Immature natural killer cell (primary cell): ENCODE data around the gene OTOP2. TPM values are rescaled to one million over a fixed set of nuclear protein-coding genes. Genes with fewer than 3 reads are reported as not detected.
"Not testable (repeated sequence)": the region's sequence is repeated elsewhere in the genome, so short reads cannot be mapped to it uniquely, and the experiment has no call there.

ENCODE experiments used
- DNase-seq, 3 donors: peaks; one replicate each; pipeline ENCODE4 v3.0.0; 2022; ENCODE audit warnings: mixed read lengths in 1 of 3
- H3K27ac Mint-ChIP-seq, 6 donors: one replicate each; pipeline ENCODE4 v1.8.0; 2020; ENCODE audit warnings: mixed read lengths in 6 of 6, mild to moderate bottlenecking in 5 of 6, inconsistent platforms in 4 of 6, moderate library complexity in 3 of 6
- H3K27me3 Mint-ChIP-seq, 3 donors: one replicate each; pipeline ENCODE4 v1.8.0; 2020 to 2021; ENCODE audit warnings: low read depth in 3 of 3, mild to moderate bottlenecking in 3 of 3, mixed read lengths in 3 of 3, moderate library complexity in 3 of 3, inconsistent platforms in 1 of 3
- H3K36me3 Mint-ChIP-seq, 3 donors: one replicate each; pipeline ENCODE4 v1.8.0; 2020; ENCODE audit warnings: mixed read lengths in 3 of 3, inconsistent platforms in 2 of 3, mild to moderate bottlenecking in 2 of 3
- H3K4me1 Mint-ChIP-seq, 2 donors: one replicate each; pipeline ENCODE4 v1.8.0; 2020; ENCODE audit warnings: inconsistent platforms in 2 of 2, mild to moderate bottlenecking in 2 of 2, mixed read lengths in 2 of 2, moderate library complexity in 1 of 2
- H3K4me3 Mint-ChIP-seq, 5 donors: one replicate each; pipeline ENCODE4 v1.8.0; 2020; ENCODE audit warnings: mild to moderate bottlenecking in 5 of 5, mixed read lengths in 5 of 5, inconsistent platforms in 3 of 5, moderate library complexity in 3 of 5
- H3K9me3 Mint-ChIP-seq, 6 donors: one replicate each; pipeline ENCODE4 v1.8.0; 2020; ENCODE audit warnings: mild to moderate bottlenecking in 6 of 6, mixed read lengths in 6 of 6, inconsistent platforms in 4 of 6, moderate library complexity in 3 of 6
- polyA plus RNA-seq, 3 donors: library from polyadenylated mRNA; unstranded; fragments of 300-500 nt; fragmentation: Illumina TruSeq; gene quantifications; one replicate each; pipeline ENCODE4 v1.2.3, GENCODE V29; 2021

Gene OTOP2
- polyA plus RNA-seq, 3 donors from 2014 or later = not detected

DNA sequence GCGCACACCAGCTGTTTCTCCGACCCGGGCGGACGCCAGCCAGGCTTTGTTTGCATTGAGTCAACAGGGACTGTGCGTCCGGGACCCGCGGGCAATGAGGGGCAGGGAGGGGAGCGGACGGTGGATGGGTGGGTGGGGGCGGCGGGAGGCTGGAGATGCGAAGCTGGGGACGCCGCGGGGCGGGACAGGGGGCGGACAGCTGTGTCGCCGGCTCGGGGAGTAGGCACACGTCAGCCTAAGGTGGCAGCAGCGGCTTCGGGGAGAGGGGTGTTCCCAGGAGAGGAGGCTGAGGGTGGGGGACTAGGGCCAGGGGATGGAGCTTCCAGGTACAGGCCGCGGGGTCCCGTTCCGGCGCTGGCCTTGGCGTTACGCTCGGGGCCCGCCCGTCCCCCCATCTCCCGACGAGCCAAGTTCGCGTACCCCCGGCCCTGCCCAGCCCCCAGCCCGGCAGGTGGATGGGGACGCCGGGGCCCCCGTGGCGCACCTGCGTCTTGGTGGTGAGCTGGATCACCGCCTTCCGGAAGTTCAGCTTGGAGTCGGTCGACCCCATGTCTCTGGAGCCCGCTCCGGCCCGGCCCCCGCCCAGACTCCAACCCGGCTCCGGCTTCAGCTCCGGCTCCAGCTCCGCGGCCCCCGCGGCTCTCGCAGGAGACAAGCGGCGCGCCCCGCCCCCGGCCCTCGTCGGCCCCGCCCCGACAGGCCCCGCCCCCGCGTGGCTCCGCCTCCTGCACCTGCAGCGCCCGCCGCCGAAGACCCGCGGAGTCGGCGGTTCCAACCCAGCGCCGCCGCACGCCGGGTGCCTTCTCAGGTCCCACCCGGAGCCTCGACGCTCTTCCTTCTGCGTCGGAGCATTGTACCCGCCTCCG is 48.3 kb downstream of the OTOP2 start, which contains the start of gene HID1:
TSS of gene HID1 (minus strand) at position 653 of the 866 bp plus-strand sequence. CDS start at position 550, 103 bp downstream.
- no peaks in the 10 kb centered on the region for H3K36me3 Mint-ChIP-seq
- H3K9me3 Mint-ChIP-seq = no peaks in the 10 kb centered on the region
- DNase-seq = peak; percentile 48 to 61 (median 57)
- H3K27ac Mint-ChIP-seq = peak within 1 kb of the TSS in 3 of 6 donors; percentile 3 to 76 (median 62)
- peaks cover 6 to 24% (median 12%) of the 10 kb centered on the region in 3 donors for H3K27me3 Mint-ChIP-seq
- H3K4me3 Mint-ChIP-seq = peak within 1 kb of the TSS; percentile 83 to 95 (median 88)
- peaks cover 4 to 6% of the 10 kb centered on the region in 2 donors for H3K4me1 Mint-ChIP-seq

DNA sequence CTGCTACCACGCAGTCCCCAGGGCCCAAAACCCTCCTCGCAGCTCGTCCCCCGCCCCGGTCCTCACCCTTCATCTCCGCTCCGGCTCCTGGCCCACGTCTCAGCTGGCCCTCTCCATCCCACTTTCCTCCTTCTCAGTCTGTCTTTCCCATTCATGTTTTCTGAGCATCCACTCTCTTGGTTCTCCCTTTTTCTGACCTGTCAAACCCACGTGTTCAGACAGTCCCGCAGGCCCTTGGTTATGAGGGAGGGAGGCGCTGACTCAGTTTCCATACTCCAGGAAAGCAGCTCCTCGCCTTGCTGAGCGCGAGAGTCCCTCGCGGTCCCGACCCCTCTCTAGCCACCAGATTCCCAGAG is 48.9 kb downstream of the OTOP2 start:
- H3K4me3 Mint-ChIP-seq = peak overlapping the region; percentile 83 to 95 (median 88)
- H3K36me3 Mint-ChIP-seq = no peaks in the 10 kb centered on the region
- H3K27me3 Mint-ChIP-seq = peaks cover 6 to 24% (median 12%) of the 10 kb centered on the region in 3 donors
- no peaks in the 10 kb centered on the region for H3K9me3 Mint-ChIP-seq
- no peak for DNase-seq
- peaks cover 4 to 6% of the 10 kb centered on the region in 2 donors for H3K4me1 Mint-ChIP-seq
- peak overlapping the region in 3 of 6 donors; percentile 3 to 76 (median 62) for H3K27ac Mint-ChIP-seq

DNA sequence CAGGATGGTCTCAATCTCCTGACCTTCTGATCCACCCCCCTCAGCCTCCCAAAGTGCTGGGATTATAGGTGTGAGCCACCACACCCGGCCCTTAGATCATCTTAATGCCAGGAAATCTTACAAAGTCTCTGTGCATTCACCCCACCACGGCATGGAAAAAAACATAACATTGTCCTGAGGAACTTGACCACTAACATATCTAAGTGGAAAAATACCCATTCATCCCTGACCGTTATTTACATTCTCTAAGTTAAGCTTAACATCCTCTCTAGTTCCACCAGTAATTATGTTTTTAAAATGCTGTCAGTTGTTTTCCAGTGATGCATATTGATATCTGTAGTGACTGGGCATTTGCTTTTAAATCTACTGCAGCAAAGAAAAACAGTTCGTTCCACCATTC is 51.9 kb downstream of the OTOP2 start:
- no peaks in the 10 kb centered on the region for H3K9me3 Mint-ChIP-seq
- H3K4me1 Mint-ChIP-seq = peaks cover 8 to 11% of the 10 kb centered on the region in 2 donors
- H3K27ac Mint-ChIP-seq = no peak overlapping the region
- no peak for DNase-seq
- no peaks in the 10 kb centered on the region for H3K36me3 Mint-ChIP-seq
- H3K4me3 Mint-ChIP-seq = no peak overlapping the region
- H3K27me3 Mint-ChIP-seq = peaks cover 7 to 24% (median 13%) of the 10 kb centered on the region in 3 donors

DNA sequence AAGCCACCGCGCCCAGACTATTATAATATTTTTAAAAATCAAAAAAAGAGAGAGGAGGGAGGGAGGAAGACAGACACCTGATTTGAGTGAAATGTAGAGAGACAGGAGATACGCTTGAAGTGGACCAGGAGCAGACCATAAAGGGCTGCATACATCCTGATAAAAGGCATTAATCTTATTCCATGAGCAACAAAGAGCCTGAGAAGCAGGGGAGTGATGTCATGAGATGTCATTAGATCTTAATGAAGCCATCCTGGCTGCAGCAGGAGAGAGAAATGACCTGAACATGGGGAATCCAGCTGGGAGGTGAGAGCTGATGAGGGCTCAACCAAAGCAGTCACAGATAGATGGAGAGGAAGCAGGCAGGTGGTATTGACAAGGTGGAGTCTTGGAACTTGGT is 53.7 kb downstream of the OTOP2 start:
- Mint-ChIP-seq H3K4me1 (peaks cover 18 to 23% of the 10 kb centered on the region in 2 donors), H3K27me3 (peaks cover 15 to 31% (median 27%) of the 10 kb centered on the region in 3 donors), H3K9me3 (peaks cover 0 to 2% (median 0%) of the 10 kb centered on the region in 6 donors), H3K27ac (no peak overlapping the region), H3K36me3 (no peaks in the 10 kb centered on the region), H3K4me3 (no peak overlapping the region)
- no peak for DNase-seq

DNA sequence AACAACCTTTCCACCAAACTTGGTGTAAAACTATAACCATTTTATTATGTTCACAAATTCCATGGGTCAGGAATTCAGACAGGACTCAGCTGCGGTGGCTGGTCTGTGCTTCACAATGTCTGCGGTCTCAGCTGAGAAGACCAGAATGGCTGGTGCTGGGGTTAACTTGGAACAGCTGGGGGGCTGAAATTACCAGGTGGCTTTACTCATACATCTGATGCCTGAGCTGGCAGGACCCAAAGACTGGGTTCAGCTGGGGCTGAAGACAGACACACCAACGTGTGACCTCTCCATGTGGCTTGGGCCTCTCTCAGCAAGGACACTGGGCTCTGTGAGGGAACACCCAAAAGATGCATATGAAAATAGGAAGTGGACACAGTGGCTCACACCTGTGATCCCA is 54.2 kb downstream of the OTOP2 start:
- Mint-ChIP-seq H3K4me1 (peaks cover 13 to 19% of the 10 kb centered on the region in 2 donors), H3K27ac (no peak overlapping the region), H3K4me3 (no peak overlapping the region), H3K36me3 (no peaks in the 10 kb centered on the region), H3K9me3 (peaks cover 0 to 2% (median 0%) of the 10 kb centered on the region in 6 donors), H3K27me3 (peaks cover 11 to 27% (median 26%) of the 10 kb centered on the region in 3 donors)
- no peak for DNase-seq

DNA sequence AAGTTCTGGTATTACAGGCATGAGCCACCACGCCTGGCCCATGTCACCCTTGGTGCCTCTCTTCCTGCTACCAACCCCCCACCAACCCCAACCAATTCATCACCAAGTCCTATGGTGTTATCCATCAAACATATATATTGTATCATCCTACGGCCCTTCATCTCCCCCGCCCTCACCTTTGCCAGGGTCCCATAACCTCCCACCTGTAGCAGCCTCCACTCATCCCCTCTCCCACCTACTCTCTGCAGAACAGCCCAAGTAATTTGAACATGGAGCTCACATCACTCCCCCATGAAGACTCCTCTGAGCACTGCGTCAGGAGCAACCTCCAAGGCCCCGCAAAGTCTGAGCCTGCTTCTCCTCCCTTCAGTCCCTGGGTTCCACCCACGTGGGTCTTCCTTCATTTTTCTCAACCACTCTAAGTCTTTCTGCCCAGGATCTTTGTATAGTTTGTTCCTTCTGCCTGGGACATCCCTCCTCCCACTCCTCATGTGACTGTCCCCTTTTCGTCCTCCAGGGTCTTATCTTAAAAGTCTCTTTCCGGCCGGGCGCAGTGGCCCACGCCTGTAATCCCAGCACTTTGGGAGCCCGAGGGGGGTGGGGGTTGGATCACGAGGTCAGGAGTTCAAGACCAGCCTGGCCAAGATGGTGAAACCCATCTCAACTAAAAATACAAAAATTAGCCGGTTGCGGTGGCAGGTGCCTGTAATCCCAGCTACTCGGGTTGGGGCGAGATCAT is 55.5 kb downstream of the OTOP2 start:
- Mint-ChIP-seq H3K36me3 (no peaks in the 10 kb centered on the region), H3K9me3 (peaks cover 0 to 2% (median 0%) of the 10 kb centered on the region in 6 donors), H3K4me3 (no peak overlapping the region), H3K4me1 (peaks cover 13 to 19% of the 10 kb centered on the region in 2 donors), H3K27ac (peak overlapping the region in 1 of 6 donors; percentile 67), H3K27me3 (peaks cover 10 to 22% (median 19%) of the 10 kb centered on the region in 3 donors)
- no peak for DNase-seq

DNA sequence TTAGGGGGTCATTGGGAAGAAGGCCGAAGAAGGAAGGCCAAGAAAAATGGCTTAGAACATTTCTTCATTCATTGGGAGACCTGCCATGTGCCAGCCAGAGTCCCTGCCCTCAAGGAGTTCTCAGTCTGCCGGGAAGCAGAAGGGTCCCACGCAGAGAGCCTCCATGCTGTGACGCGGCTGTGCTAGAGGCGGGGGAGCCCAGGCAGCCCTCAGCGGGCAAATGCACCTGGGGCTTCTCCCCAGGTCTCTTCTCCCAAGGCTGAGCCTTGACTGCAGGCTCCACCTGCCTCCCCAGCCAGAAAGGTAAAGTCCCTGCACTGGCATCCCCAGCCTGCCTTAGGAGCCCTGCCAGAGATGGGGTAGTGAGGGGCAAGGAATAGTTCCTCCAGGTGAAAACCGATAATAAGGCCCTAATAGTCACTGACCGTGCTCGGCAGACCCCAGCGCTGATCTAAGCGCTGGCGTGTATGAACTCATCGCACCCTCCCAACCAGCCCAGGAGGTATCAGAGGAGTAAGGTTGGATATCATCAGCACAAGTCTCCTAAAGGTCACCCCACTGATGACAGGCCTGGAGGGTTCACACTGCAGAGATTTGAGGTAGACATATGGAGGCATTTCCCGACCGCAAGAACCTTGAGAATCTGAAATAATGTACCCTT is 57.4 kb downstream of the OTOP2 start:
- DNase-seq = no peak
- peak overlapping the region; percentile 87 to 93 (median 89) for H3K4me3 Mint-ChIP-seq
- H3K9me3 Mint-ChIP-seq = peaks cover 0 to 2% (median 0%) of the 10 kb centered on the region in 6 donors
- peaks cover 10 to 21% (median 13%) of the 10 kb centered on the region in 3 donors for H3K27me3 Mint-ChIP-seq
- H3K4me1 Mint-ChIP-seq = peaks cover 13 to 19% of the 10 kb centered on the region in 2 donors
- H3K36me3 Mint-ChIP-seq = no peaks in the 10 kb centered on the region
- peak overlapping the region; percentile 81 to 92 (median 88) for H3K27ac Mint-ChIP-seq

DNA sequence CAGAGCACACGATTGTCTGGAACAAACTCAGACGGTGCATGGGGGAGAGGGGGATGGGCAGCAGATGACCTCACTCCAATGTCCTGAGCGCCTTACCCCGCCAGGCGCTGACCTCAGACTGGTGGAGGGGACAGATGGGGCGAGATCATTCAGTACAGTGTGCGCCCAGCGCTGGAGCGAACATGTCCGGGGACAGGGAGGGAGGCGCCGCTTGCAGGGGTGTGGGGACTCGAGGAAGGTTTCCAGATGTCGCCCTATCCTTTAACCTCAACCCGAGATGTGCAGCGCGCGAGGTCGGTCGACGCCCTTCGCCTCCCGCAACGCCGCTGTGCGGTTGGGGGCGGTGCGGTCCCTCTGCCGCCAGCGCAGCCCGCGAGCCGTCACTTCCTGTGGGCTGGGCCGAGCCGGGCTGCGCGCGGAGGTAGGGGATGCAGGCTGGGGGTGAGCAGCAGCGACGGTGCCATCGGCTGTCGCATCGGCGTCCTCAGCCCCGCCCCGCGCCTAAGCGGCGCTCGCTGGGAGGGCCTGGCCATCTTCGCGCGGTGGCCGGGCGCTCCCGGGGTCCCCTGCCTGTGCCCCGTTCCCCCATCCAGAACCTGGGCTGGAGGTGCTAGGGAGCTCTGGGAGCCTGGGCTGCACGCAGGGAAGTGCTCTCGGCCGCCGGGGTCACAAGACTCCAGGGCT is 58.0 kb downstream of the OTOP2 start:
- Mint-ChIP-seq H3K36me3 (no peaks in the 10 kb centered on the region), H3K27me3 (peaks cover 10 to 22% (median 10%) of the 10 kb centered on the region in 3 donors), H3K9me3 (peaks cover 0 to 2% (median 0%) of the 10 kb centered on the region in 6 donors), H3K4me1 (peaks cover 20 to 23% of the 10 kb centered on the region in 2 donors), H3K4me3 (peak overlapping the region; percentile 87 to 93 (median 89)), H3K27ac (peak overlapping the region; percentile 81 to 92 (median 88))
- peak; percentile 84 to 86 (median 86) for DNase-seq

DNA sequence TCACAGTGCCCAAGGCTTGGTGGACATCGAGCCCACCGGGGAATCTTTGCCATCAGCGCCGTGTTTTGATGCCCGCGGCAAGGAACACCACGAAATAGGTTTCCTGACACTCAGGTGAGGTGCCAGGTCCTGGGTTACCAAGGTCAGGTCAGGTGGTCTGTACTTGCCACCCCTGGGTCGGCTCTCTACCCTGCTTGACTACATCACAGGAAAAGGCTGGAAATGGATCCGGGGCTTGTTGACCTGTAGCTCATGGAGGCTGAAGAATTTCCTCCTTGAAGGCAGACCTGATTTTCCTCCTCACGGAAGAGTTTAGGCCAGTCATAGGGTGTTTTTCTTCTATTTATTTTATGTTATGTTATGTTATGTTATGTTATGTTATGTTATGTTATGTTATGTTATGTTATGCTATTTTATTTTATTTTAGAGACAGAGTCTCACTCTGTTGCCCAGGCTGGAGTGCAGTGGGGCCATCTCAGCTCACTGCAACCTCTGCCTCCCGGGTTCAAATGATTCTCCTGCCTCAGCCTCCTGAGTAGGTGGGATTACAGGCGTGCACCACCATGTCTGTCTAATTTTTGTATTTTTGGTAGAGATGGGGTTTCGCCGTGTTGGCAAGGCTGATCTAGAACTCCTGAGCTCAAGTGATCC is 58.7 kb downstream of the OTOP2 start:
- DNase-seq, H3K9me3 Mint-ChIP-seq, H3K36me3 Mint-ChIP-seq: not testable (repeated sequence)
- H3K4me1 Mint-ChIP-seq = peaks cover 23 to 25% of the 10 kb centered on the region in 2 donors
- peak overlapping the region; percentile 53 to 87 (median 82) for H3K27ac Mint-ChIP-seq
- peaks cover 10 to 25% (median 10%) of the 10 kb centered on the region in 3 donors for H3K27me3 Mint-ChIP-seq
- peak overlapping the region; percentile 46 to 93 (median 89) for H3K4me3 Mint-ChIP-seq

Other genes starting within 250 kb of the OTOP2 start
- gene CD300LF, start 211.3 kb upstream of the OTOP2 start, polyA plus RNA-seq = 1 to 10 TPM; 1.9 to 4.2 (median 2.0) TPM
- 100 to 1,000 TPM; 208 to 218 (median 212) TPM for gene RAB37, start 187.0 kb upstream of the OTOP2 start, polyA plus RNA-seq
- gene NHERF1, start 175.6 kb upstream of the OTOP2 start, polyA plus RNA-seq = 1,000 to 10,000 TPM in 1 of 3 donors, 100 to 1,000 TPM in 2; 566 to 1,121 (median 751) TPM
- 10 to 100 TPM in 1 of 3 donors, 1 to 10 TPM in 2; 4.3 to 11.2 (median 6.3) TPM for gene NAT9, start 147.9 kb upstream of the OTOP2 start, polyA plus RNA-seq
- gene GRIN2C, start 64.4 kb upstream of the OTOP2 start, polyA plus RNA-seq = under 1 TPM in 1 of 3 donors, not detected in 2; 0.66 TPM
- 10 to 100 TPM in 1 of 3 donors, 1 to 10 TPM in 2; 3.9 to 10.3 (median 8.0) TPM for gene FDXR, start 51.3 kb upstream of the OTOP2 start, polyA plus RNA-seq
- not detected for gene FADS6, start 30.6 kb upstream of the OTOP2 start, polyA plus RNA-seq
- gene USH1G, start 1.0 kb upstream of the OTOP2 start, polyA plus RNA-seq = not detected
- gene OTOP3, start 11.6 kb downstream of the OTOP2 start, polyA plus RNA-seq = not detected
- under 1 TPM in 2 of 3 donors, not detected in 1; 0.34 to 0.94 TPM for gene HID1, start 48.5 kb downstream of the OTOP2 start, polyA plus RNA-seq
- not detected for gene CDR2L, start 63.4 kb downstream of the OTOP2 start, polyA plus RNA-seq
- 10 to 100 TPM; 32.4 to 52.3 (median 47.1) TPM for gene MRPL58, start 88.4 kb downstream of the OTOP2 start, polyA plus RNA-seq
- 100 to 1,000 TPM; 257 to 366 (median 261) TPM for gene ATP5PD, start 122.7 kb downstream of the OTOP2 start, polyA plus RNA-seq
- gene KCTD2, start 123.0 kb downstream of the OTOP2 start, polyA plus RNA-seq = 1 to 10 TPM; 2.3 to 6.0 (median 4.4) TPM
- gene SLC16A5, start 163.7 kb downstream of the OTOP2 start, polyA plus RNA-seq = 1 to 10 TPM; 1.5 to 2.1 (median 1.5) TPM
- 1 to 10 TPM in 2 of 3 donors, under 1 TPM in 1; 0.57 to 7.5 (median 3.5) TPM for gene ARMC7, start 185.7 kb downstream of the OTOP2 start, polyA plus RNA-seq
- 100 to 1,000 TPM in 1 of 3 donors, 10 to 100 TPM in 2; 80.3 to 111 (median 88.8) TPM for gene NT5C, start 207.5 kb downstream of the OTOP2 start, polyA plus RNA-seq
- 100 to 1,000 TPM; 105 to 168 (median 133) TPM for gene JPT1, start 230.2 kb downstream of the OTOP2 start, polyA plus RNA-seq